Stimulated activated naive CD4-positive, alpha-beta T cell treated with Interleukin-2 at 50 U/mL for 16 hours (primary cell): ENCODE data around the gene EXPH5.

ENCODE experiments used
- DNase-seq: peaks from one replicate; lab custom pipeline; 2025; lab: John Stamatoyannopoulos, UW

Gene EXPH5

GRCh38 chr11:108562746-108563581 lies 30.6 kb downstream of the EXPH5 start:
- DNase-seq, result no peak

GRCh38 chr11:108561535-108561991 lies 32.0 kb downstream of the EXPH5 start:
- no peak for DNase-seq

- DNase-seq, result no peak
Measured at GRCh38 chr11:108559904-108560303, 33.7 kb downstream of the EXPH5 start.

- DNase-seq, result no peak
Measured at GRCh38 chr11:108559340-108559739, 34.2 kb downstream of the EXPH5 start.

GRCh38 chr11:108558222-108558621 lies 35.3 kb downstream of the EXPH5 start:
- no peak for DNase-seq

DNA sequence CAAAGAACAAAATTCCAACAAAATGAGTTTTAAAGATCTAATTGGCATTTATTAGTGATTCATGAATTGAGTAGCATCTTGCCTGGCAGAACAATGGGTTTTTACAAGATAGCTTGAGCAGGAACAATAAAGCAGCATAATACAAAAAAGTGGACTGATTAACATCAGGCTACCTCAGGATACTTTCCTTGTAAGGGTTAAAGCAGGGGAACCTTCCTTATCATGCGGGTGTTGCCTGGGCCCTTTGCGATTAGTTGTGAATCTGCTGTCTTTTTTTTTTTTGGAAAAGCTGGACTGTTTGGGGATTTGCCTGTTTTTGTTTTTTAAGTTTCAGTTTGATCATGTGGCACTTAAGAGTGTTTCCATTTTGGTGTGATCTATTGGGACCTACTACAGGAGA lies 37.5 kb downstream of the EXPH5 start:
- DNase-seq, result no peak

DNA sequence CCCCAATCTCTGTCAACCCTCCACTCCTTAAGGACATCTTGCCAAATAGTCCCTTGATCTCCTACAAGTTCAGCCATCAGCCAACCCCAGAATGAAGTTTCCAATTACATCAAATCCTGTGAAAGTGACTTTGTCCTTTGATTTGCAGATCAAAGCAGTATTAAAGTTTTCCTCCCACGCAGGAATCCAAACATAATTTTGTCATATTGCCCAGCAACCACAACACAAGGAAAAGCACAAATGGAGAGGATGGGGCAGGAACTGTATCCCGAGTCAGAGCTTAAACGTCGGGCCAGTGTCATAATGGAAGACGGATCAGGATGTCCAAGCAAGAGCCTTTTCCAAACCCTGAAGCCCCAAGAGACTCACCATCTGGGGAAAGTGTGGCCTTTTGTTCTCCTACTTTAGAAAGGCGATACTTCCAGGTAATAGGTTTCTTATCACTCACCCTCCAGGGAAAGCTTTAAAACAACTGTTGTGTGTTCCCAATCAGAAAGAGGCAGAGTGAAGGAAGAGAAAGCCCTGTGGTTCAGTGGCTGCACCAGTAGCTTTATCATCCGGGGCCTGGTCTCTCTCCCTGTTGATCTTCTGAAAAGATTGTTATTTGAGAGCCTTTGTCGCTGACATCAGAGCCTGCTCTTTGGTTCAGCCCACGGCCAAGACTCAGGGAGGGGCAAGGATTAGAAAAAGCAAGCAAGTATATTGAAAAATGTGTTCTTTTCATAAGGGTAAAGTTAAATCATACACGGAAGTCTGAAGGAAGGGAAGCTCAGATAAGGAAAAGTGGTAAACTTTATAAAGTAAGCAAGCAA lies 41.7 kb downstream of the EXPH5 start:
- DNase-seq, result no peak

DNA sequence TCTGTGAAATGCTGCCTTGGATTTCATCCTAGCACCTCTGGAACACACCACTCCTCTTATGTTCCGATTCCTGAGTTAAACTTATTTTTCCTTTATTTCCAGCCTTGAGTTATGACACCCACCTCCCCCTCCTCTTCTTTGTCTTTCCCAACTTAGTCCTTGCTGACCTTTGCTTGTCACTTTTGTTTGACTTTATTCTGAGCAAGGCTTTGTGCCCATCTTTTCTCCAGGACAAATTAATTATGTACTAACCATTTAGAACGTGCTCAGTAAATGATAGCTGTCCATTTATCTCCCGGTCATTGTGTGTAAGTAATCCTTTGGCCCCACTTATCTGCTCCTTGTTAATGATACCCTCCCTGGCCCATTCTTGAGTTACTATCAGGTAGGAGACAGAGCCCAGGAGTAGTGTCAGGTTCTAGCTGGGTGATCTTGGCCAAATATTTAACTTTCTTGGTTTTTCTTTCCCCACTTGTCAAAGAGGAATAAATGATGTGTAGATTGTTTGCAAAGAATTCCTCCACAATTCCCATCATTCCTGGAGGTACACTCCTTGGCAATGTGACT lies 44.2 kb downstream of the EXPH5 start:
- no peak for DNase-seq

DNA sequence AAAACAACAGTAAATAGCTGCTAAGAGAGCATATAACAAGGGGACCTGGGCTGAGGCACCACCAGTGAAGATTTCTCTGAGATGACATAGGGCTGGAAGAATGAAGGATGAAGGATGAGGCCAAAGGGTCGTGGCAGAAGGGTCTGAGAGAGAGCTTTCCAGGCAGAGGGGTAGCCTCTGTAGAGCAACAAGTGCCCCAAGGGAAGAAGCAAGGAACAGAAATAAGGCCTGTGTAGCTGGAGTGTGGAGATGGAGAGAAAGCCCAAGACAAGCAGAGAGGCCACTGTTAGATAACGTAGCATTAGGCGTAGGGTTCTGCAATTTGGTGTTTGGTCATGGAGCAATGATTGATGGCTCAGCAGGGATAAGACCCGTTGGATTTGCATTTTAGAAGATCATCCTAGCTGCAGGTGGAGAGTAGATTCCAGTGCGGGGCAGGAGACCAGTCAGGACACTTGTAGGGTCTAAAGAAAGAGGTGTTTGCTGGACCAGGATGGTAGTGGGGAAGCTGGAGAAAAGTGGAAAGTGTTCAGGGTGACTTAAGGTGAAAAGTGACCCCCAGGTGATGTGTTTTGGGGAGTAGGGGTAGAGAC lies 47.6 kb downstream of the EXPH5 start:
- no peak for DNase-seq

- no peak for DNase-seq
Measured at GRCh38 chr11:108543316-108543964, 50.1 kb downstream of the EXPH5 start.

- DNase-seq, result no peak
Measured at GRCh38 chr11:108541531-108541930, 52.0 kb downstream of the EXPH5 start.

- no peak for DNase-seq
Measured at GRCh38 chr11:108538502-108538901, 55.1 kb downstream of the EXPH5 start.

- no peak for DNase-seq
Measured at GRCh38 chr11:108538022-108538424, 55.5 kb downstream of the EXPH5 start.

GRCh38 chr11:108536783-108537182 lies 56.8 kb downstream of the EXPH5 start:
- no peak for DNase-seq

- no peak for DNase-seq
Measured at GRCh38 chr11:108535384-108535955, 58.1 kb downstream of the EXPH5 start.

- no peak for DNase-seq
Measured at GRCh38 chr11:108534274-108534882, 59.2 kb downstream of the EXPH5 start.

DNA sequence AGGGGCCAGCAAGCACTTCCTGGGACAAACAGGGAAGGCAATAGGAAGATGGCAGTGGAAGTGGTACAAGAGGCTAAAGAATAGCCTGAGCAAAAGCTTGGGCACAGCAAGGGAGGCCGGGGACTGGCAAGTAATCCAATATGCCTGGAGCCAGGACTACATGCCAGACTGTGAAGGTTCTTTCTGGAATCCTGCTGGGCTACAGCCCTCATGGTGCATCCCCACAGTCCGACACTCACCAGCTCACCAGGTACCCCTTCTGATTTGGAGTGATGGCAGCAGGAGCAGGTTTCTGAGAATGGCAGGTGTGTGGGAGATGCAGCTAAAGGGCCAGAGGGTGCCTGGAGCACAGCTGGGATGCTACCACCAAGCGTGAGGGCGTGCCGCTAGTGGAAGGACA lies 63.1 kb downstream of the EXPH5 start:
- no peak for DNase-seq

GRCh38 chr11:108527382-108527781 lies 66.2 kb downstream of the EXPH5 start:
- DNase-seq, result no peak

GRCh38 chr11:108525161-108525560 lies 68.4 kb downstream of the EXPH5 start:
- no peak for DNase-seq

GRCh38 chr11:108524422-108524821 lies 69.1 kb downstream of the EXPH5 start:
- DNase-seq, result no peak

- no peak for DNase-seq
Measured at GRCh38 chr11:108522318-108522717, 71.2 kb downstream of the EXPH5 start.
